ENCODE results near the gene UBE2I.
A peak's percentile ranks its signal among the peaks of the same experiment; 100 is the strongest.

UBE2I gene

DNA sequence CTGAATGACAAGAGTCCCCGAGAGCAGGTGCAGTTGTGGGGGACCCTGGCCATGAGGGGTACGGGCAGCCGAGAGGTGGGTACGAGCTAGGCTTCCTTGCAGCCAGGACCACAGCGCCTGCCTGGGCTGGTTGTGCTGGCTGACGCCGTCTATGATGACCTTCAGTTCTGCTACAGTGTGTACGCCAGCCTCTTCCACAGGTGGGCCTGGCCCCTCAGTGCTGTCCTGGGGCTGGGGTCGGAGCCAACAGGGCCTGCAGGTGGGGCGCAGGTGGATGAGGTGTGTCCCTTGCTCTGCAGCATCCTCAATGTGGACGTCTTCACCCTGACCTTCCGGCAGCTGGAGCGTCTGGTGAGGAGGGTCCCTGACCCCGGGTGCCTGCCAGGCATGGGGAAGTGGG is 35.1 kb downstream of the UBE2I start:
- peaks cover 5% of the 10 kb centered on the region for H3K36me3 ChIP-seq (ENCODE audit: insufficient read depth, low read length)
- H3K4me1 ChIP-seq (ENCODE audit: control insufficient read depth, insufficient read depth, low read length): peaks cover 18% of the 10 kb centered on the region
- no peak overlapping the region for H3K4me2 ChIP-seq (ENCODE audit: low read length)
- no peak overlapping the region for H3K4me3 ChIP-seq (ENCODE audit: low read length)
- no peak overlapping the region for H3K9ac ChIP-seq (ENCODE audit: low read depth, low read length)
- peaks cover 22% of the 10 kb centered on the region for H3K27me3 ChIP-seq (ENCODE audit: control insufficient read depth, insufficient read depth, low read length)
- H3K9me3 ChIP-seq (replicated peaks; ENCODE audit: low read length): no peaks in the 10 kb centered on the region

DNA sequence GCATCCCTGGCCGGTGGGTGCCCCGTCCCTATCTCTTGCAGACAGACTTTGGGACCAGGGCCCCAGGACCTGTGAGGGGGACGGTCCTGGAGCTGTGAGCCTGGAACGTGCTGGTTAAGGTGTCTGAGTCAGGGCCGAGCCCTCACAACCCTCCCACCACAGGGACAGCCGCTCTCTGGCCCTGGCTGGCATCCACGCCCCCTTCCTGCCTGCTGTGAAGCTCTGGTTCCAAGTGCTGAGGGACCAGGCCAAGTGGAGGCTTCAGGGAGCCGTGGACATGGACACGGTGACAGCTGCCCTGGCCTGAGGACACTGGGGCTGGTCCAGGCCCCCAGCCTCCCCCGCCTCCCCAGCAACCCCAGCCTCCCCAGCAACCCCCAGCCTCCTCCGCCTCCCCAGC is 35.7 kb downstream of the UBE2I start:
- Histone ChIP-seq H3K4me2 (ENCODE audit: low read length) (no peak overlapping the region), H3K27me3 (ENCODE audit: control insufficient read depth, insufficient read depth, low read length) (peaks cover 22% of the 10 kb centered on the region), H3K4me1 (ENCODE audit: control insufficient read depth, insufficient read depth, low read length) (peaks cover 18% of the 10 kb centered on the region), H3K36me3 (ENCODE audit: insufficient read depth, low read length) (peaks cover 11% of the 10 kb centered on the region), H3K9ac (ENCODE audit: low read depth, low read length) (no peak overlapping the region), H3K4me3 (ENCODE audit: low read length) (no peak overlapping the region), H3K9me3 (replicated peaks; ENCODE audit: low read length) (no peaks in the 10 kb centered on the region)

DNA sequence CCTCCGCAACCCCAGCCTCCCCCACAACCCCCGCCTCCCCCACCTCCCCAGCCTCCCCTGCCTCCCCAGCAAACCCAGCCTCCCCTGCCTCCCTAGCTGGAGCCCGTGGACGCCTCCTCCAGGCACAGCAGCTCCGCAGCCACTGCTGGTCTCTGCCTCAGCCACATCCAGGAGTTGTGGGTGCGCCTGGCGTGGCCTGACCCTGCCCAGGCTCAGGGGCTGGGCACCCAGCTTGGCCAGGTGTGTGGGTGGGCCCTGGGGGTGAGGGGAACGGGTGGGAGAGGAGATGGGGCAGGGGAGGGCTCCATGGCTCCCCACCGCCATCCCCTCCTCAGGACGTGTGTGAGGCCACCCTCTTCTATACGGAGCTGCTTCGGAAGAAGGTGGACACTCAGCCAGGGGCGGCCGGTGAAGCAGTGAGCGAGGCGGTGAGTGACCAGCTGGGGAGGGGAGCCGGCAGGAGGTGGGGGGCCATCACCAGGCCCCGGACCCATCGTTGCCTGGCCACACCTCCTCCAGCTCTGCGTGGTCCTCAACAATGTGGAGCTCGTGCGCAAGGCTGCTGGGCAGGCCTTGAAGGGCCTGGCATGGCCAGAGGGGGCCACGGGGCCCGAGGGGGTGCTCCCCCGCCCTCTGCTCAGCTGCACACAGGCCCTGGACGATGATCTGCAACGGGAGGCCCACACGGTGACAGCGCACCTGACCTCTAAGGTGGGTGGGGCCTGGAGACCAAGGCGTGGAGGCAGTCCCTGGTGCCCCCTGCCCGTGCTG is 36.4 kb downstream of the UBE2I start:
- Histone ChIP-seq H3K36me3 (ENCODE audit: insufficient read depth, low read length) (peaks cover 14% of the 10 kb centered on the region), H3K4me3 (ENCODE audit: low read length) (no peak overlapping the region)

DNA sequence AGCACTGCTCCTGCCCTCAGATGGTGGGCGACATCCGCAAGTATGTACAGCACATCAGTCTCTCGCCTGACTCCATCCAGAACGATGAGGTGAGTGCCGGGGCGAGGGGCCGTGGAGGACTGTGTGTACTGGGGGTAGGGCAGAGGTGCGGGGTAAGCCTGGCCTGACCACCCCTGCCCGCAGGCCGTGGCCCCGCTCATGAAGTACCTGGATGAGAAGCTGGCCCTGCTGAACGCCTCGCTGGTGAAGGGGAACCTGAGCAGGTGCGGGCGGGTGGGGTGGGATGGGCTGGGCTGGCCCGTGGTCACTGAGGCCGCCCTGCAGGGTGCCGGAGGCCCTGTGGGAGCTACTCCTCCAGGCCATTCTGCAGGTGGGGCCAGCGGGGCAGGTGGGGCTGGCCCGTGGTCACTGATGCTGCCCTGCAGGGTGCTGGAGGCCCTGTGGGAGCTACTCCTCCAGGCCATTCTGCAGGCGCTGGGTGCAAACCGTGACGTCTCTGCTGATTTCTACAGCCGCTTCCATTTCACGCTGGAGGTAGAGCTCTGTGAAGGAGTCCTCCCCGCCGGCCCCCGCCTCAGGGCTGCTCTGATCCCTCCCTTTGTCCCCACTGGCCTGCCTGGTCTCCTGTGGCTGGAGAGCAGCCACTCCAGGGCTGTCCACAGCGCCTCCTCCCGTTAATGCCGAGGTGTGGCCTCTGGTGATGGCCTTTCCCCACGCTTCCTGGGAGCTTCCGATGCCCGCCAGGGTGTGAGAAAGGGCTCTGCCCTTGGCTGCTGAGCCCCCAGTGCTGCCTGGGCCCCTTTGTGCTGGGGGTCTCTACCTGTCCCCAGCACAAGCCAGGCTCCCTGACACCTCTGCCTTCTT is 37.2 kb downstream of the UBE2I start:
- peaks cover 27% of the 10 kb centered on the region for H3K4me1 ChIP-seq (ENCODE audit: control insufficient read depth, insufficient read depth, low read length)

More for the DNA sequence above, 36.4 kb downstream of the UBE2I start:
- H3K4me1 ChIP-seq (ENCODE audit: control insufficient read depth, insufficient read depth, low read length): peaks cover 25% of the 10 kb centered on the region
- no peaks in the 10 kb centered on the region for H3K9me3 ChIP-seq (replicated peaks; ENCODE audit: low read length)
- H3K9ac ChIP-seq (ENCODE audit: low read depth, low read length): no peak overlapping the region
- peaks cover 15% of the 10 kb centered on the region for H3K27me3 ChIP-seq (ENCODE audit: control insufficient read depth, insufficient read depth, low read length)
- H3K4me2 ChIP-seq (ENCODE audit: low read length): no peak overlapping the region

DNA sequence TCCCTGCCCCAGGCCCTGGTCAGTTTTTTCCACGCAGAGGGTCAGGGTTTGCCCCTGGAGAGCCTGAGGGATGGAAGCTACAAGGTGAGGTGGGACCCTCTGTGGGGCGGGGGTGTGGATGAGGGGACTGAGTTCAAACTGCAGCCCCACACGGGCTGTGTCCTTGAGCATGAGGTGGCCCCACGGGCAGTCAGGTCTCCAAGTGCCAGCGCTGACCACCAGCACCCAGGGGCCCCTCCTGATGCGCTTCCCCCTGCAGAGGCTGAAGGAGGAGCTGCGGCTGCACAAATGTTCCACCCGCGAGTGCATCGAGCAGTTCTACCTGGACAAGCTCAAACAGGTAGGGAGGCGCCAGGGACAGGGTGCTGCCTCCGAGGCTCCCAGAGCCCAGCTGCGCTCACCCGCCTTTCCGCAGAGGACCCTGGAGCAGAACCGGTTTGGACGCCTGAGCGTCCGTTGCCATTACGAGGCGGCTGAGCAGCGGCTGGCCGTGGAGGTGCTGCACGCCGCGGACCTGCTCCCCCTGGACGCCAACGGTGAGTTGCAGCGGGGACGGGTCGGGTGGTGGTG is 37.9 kb downstream of the UBE2I start:
- Histone ChIP-seq H3K9ac (ENCODE audit: low read depth, low read length) (no peak overlapping the region), H3K9me3 (replicated peaks; ENCODE audit: low read length) (no peaks in the 10 kb centered on the region), H3K4me1 (ENCODE audit: control insufficient read depth, insufficient read depth, low read length) (peaks cover 27% of the 10 kb centered on the region), H3K36me3 (ENCODE audit: insufficient read depth, low read length) (peaks cover 14% of the 10 kb centered on the region), H3K4me3 (ENCODE audit: low read length) (no peak overlapping the region), H3K27me3 (ENCODE audit: control insufficient read depth, insufficient read depth, low read length) (peaks cover 9% of the 10 kb centered on the region), H3K4me2 (ENCODE audit: low read length) (no peak overlapping the region)

More for the DNA sequence above, 37.2 kb downstream of the UBE2I start:
- Histone ChIP-seq H3K27me3 (ENCODE audit: control insufficient read depth, insufficient read depth, low read length) (peaks cover 12% of the 10 kb centered on the region), H3K9ac (ENCODE audit: low read depth, low read length) (no peak overlapping the region), H3K36me3 (ENCODE audit: insufficient read depth, low read length) (peaks cover 14% of the 10 kb centered on the region), H3K4me2 (ENCODE audit: low read length) (no peak overlapping the region), H3K9me3 (replicated peaks; ENCODE audit: low read length) (no peaks in the 10 kb centered on the region), H3K4me3 (ENCODE audit: low read length) (no peak overlapping the region)

DNA sequence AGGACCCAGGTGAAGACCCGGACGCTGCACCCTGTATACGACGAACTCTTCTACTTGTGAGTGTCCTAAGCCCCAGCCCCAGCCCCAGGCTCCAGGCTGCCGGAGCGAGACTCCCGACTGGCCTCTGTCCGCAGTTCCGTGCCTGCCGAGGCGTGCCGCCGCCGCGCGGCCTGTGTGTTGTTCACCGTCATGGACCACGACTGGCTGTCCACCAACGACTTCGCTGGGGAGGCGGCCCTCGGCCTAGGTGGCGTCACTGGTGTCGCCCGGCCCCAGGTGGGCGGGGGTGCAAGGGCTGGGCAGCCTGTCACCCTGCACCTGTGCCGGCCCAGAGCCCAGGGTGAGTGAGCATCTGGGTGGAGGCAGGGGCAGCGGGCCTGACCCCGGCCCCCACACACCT is 38.5 kb downstream of the UBE2I start:
- H3K9ac ChIP-seq (ENCODE audit: low read depth, low read length): no peak overlapping the region
- H3K36me3 ChIP-seq (ENCODE audit: insufficient read depth, low read length): peaks cover 14% of the 10 kb centered on the region
- peaks cover 24% of the 10 kb centered on the region for H3K4me1 ChIP-seq (ENCODE audit: control insufficient read depth, insufficient read depth, low read length)
- H3K4me3 ChIP-seq (ENCODE audit: low read length): no peak overlapping the region
- H3K4me2 ChIP-seq (ENCODE audit: low read length): no peak overlapping the region
- peaks cover 7% of the 10 kb centered on the region for H3K27me3 ChIP-seq (ENCODE audit: control insufficient read depth, insufficient read depth, low read length)
- H3K9me3 ChIP-seq (replicated peaks; ENCODE audit: low read length): no peaks in the 10 kb centered on the region

DNA sequence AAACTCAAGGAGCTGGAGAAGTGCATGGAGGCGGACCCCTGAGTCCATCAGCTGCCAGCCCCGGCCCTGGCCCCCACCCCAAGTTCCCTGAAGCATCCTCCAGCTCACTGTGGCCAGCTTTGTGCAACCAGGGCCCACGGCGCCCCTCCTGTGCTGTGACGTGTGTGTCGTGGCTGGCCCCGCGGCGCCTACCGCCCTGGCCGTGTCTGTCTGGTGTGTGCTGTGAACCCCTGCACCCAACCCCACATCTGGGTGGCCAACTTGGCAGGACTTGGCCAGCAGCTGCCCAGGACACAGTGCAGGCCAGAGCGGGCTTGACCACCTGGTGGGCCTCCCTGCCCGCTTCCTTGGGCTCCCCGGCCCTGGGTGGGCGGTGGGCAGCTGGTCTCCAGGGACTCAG is 39.0 kb downstream of the UBE2I start:
- H3K9ac ChIP-seq (ENCODE audit: low read depth, low read length): no peak overlapping the region
- H3K36me3 ChIP-seq (ENCODE audit: insufficient read depth, low read length): peaks cover 14% of the 10 kb centered on the region
- peaks cover 7% of the 10 kb centered on the region for H3K27me3 ChIP-seq (ENCODE audit: control insufficient read depth, insufficient read depth, low read length)
- H3K4me3 ChIP-seq (ENCODE audit: low read length): no peak overlapping the region
- no peak overlapping the region for H3K4me2 ChIP-seq (ENCODE audit: low read length)
- no peaks in the 10 kb centered on the region for H3K9me3 ChIP-seq (replicated peaks; ENCODE audit: low read length)
- peaks cover 24% of the 10 kb centered on the region for H3K4me1 ChIP-seq (ENCODE audit: control insufficient read depth, insufficient read depth, low read length)

DNA sequence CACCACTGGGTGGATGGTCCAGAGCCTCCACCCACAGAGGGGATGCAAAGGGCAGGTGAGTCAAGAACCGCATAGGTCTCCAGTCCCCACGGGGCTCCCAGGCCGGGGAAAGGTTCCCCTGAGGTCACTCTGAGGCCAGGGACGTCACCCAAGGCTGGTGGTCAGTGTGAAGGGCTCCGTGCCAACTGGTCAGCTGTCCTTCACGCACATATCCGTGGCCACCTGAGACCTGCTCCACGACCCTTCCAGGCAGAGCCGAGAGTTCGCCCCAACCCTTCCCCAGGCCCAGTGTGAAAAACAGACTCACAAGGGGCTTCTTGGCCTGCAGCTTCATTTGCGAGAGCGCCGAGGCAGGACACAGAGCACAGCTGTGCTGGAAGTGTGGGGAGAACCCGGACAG is 39.5 kb downstream of the UBE2I start:
- Histone ChIP-seq H3K9ac (ENCODE audit: low read depth, low read length) (no peak overlapping the region), H3K4me1 (ENCODE audit: control insufficient read depth, insufficient read depth, low read length) (peaks cover 19% of the 10 kb centered on the region), H3K4me3 (ENCODE audit: low read length) (no peak overlapping the region), H3K36me3 (ENCODE audit: insufficient read depth, low read length) (peaks cover 14% of the 10 kb centered on the region), H3K27me3 (ENCODE audit: control insufficient read depth, insufficient read depth, low read length) (peaks cover 7% of the 10 kb centered on the region), H3K4me2 (ENCODE audit: low read length) (no peak overlapping the region), H3K9me3 (replicated peaks; ENCODE audit: low read length) (no peaks in the 10 kb centered on the region)

DNA sequence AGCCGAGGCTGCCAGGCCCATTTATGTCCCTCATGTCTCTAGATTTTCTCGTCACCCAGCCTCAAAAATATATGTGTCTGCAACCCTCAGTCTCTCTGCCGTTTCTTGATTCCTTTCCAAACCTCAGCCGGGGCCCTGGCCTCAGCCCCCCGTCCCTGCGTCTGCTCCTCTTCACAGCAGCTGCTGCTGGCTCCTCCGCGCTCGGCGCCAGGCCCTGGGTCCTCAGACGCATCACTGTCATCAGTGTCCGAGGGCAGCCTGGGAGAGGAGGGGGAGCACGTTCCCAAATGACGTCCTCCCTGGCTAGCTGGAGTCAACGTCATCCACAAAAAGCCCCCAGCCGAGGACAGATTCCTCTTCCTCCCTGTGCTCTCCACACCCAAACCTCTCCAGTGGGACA is 39.9 kb downstream of the UBE2I start:
- Histone ChIP-seq H3K9ac (ENCODE audit: low read depth, low read length) (no peak overlapping the region), H3K9me3 (replicated peaks; ENCODE audit: low read length) (no peaks in the 10 kb centered on the region), H3K4me3 (ENCODE audit: low read length) (no peak overlapping the region), H3K27me3 (ENCODE audit: control insufficient read depth, insufficient read depth, low read length) (peaks cover 5% of the 10 kb centered on the region), H3K4me1 (ENCODE audit: control insufficient read depth, insufficient read depth, low read length) (peaks cover 15% of the 10 kb centered on the region), H3K4me2 (ENCODE audit: low read length) (no peak overlapping the region), H3K36me3 (ENCODE audit: insufficient read depth, low read length) (peaks cover 14% of the 10 kb centered on the region)

DNA sequence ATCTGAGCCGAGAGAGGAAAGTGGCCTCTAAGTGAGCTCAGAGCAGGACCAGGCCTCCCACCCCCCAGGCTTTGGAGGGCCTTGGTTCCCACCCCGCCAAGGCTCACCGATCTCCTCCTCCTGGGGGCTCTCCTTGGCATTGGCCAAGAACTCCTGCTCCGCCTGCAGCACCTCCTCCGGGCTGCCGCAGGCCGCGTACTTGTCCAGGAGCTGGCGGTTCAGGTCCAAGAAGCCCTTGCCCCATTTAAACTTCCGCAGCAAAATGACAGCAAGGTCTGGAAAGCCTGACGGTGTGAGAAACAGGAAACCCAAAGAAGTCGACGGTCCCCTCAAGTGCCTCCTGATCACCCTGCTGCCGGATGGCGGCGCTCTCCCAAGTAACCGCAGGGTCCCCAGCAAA is 40.5 kb downstream of the UBE2I start:
- Histone ChIP-seq H3K36me3 (ENCODE audit: insufficient read depth, low read length) (peaks cover 14% of the 10 kb centered on the region), H3K4me1 (ENCODE audit: control insufficient read depth, insufficient read depth, low read length) (peaks cover 15% of the 10 kb centered on the region), H3K9me3 (replicated peaks; ENCODE audit: low read length) (no peaks in the 10 kb centered on the region), H3K9ac (ENCODE audit: low read depth, low read length) (no peak overlapping the region), H3K27me3 (ENCODE audit: control insufficient read depth, insufficient read depth, low read length) (no peaks in the 10 kb centered on the region), H3K4me2 (ENCODE audit: low read length) (peak overlapping the region; percentile 84), H3K4me3 (ENCODE audit: low read length) (no peak overlapping the region)

DNA sequence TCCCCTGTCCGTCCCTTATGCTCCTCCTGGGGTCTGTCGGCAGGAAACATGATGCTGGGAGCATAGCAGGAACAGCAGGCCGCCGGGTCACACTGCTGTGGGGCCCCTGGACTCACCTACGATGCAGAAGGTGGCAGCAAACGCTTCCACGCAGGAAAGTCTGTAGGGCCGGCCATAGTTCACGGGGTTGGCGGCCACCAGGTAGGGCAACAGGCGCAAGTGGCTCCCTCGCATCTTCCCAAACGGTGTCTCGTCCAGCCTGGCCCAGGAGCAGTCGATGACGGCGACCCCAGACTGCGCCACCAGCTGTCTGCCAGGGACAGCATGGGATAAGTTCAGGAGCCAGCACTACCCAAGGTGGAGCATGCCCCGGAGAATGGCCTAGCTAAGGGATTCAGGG is 41.3 kb downstream of the UBE2I start:
- peaks cover 15% of the 10 kb centered on the region for H3K4me1 ChIP-seq (ENCODE audit: control insufficient read depth, insufficient read depth, low read length)
- peak overlapping the region; percentile 84 for H3K4me2 ChIP-seq (ENCODE audit: low read length)
- H3K4me3 ChIP-seq (ENCODE audit: low read length): peak overlapping the region; percentile 90
- no peaks in the 10 kb centered on the region for H3K27me3 ChIP-seq (ENCODE audit: control insufficient read depth, insufficient read depth, low read length)
- H3K36me3 ChIP-seq (ENCODE audit: insufficient read depth, low read length): peaks cover 14% of the 10 kb centered on the region
- H3K9me3 ChIP-seq (replicated peaks; ENCODE audit: low read length): no peaks in the 10 kb centered on the region
- H3K9ac ChIP-seq (ENCODE audit: low read depth, low read length): peak overlapping the region; percentile 91
